Smooth muscle cell (in vitro differentiated cells): ENCODE data around the gene ADORA2A. TPM values are rescaled to one million over a fixed set of nuclear protein-coding genes. Genes with fewer than 3 reads are reported as not detected.

Experiments used
- DNase-seq: peaks from one replicate; lab custom pipeline; 2025; ENCODE audit not compliant: unreplicated experiment; lab: John Stamatoyannopoulos, UW
- H2AFZ ChIP-seq: fragments of 200-600 bp; sonication (generic); 2 replicates; pipeline ENCODE4 v1.6.0; 2016; ENCODE audit warnings: antibody characterized with exemption, low read depth, mild to moderate bottlenecking
- H3F3A ChIP-seq: fragments of 200-600 bp; sonication (generic); 2 replicates; pipeline ENCODE4 v1.6.0; 2017; ENCODE audit warnings: antibody characterized with exemption, low read depth
- H3K27ac ChIP-seq: fragments of 200-600 bp; sonication (generic); 2 replicates; pipeline ENCODE4 v1.5.1; 2016; ENCODE audit warnings: low read depth, mild to moderate bottlenecking
- H3K27me3 ChIP-seq: fragments of 200-600 bp; sonication (generic); 2 replicates; pipeline ENCODE4 v1.6.1; 2016; ENCODE audit warnings: low read depth, mild to moderate bottlenecking
- H3K36me3 ChIP-seq: fragments of 200-600 bp; sonication (generic); 2 replicates; pipeline ENCODE4 v1.5.1; 2016; ENCODE audit warnings: low read depth
- H3K4me1 ChIP-seq: fragments of 200-600 bp; sonication (generic); 2 replicates; pipeline ENCODE4 v1.5.1; 2016; ENCODE audit warnings: low read depth
- H3K4me2 ChIP-seq: fragments of 200-600 bp; sonication (generic); 2 replicates; pipeline ENCODE4 v1.6.0; 2016; ENCODE audit warnings: mild to moderate bottlenecking
- H3K4me3 ChIP-seq: fragments of 200-600 bp; sonication (generic); 2 replicates; pipeline ENCODE4 v1.5.1; 2016; ENCODE audit warnings: mild to moderate bottlenecking
- H3K79me2 ChIP-seq: fragments of 200-600 bp; sonication (generic); 2 replicates; pipeline ENCODE4 v1.6.0; 2016; ENCODE audit warnings: low read depth, mild to moderate bottlenecking
- H3K9ac ChIP-seq: fragments of 200-600 bp; sonication (generic); 2 replicates; pipeline ENCODE4 v1.6.0; 2016; ENCODE audit warnings: low read depth
- H3K9me3 ChIP-seq: fragments of 200-600 bp; sonication (generic); replicated peaks from 2 replicates; pipeline ENCODE4 v1.5.1; 2016; ENCODE audit warnings: low read depth
- H4K20me1 ChIP-seq: fragments of 200-600 bp; sonication (generic); 2 replicates; pipeline ENCODE4 v1.6.0; 2016; ENCODE audit warnings: low read depth
- WGBS: methylation state at CpG from one replicate; pipeline ENCODE4 v1.1.7; 2016; ENCODE audit warnings: low lambda C conversion rate; 5-methylcytosine and 5-hydroxymethylcytosine counted together
- polyA plus RNA-seq: library from polyadenylated mRNA; unstranded; fragments of >200 nt; fragmentation: Nextera tagmentation; extraction: Ambion mirVana; gene quantifications from 2 replicates; pipeline ENCODE4 v1.2.1, GENCODE V29; 2016
- total RNA-seq: library from RNA; depleted of rRNA; stranded (reverse); fragments of >200 nt; gene quantifications from 2 replicates; pipeline ENCODE4 v1.2.3, GENCODE V29; 2014
- TF ChIP-seq, protein P1 (sequence below): fragments of 200-600 bp; sonication (generic); IDR thresholded peaks from 2 replicates; pipeline ENCODE4 v1.5.1; 2017; ENCODE audit warnings: borderline replicate concordance, mild to moderate bottlenecking, antibody characterized with exemption; ENCODE audit not compliant: insufficient read depth, poor library complexity, severe bottlenecking

Gene ADORA2A
- total and polyA plus RNA-seq, 2 experiments from 2014 or later, result 1.6 to 1.8 TPM

- H3K27ac ChIP-seq, result no peak overlapping the region
- H3K4me2 ChIP-seq, result no peak overlapping the region
- TF ChIP-seq, protein P1, sequence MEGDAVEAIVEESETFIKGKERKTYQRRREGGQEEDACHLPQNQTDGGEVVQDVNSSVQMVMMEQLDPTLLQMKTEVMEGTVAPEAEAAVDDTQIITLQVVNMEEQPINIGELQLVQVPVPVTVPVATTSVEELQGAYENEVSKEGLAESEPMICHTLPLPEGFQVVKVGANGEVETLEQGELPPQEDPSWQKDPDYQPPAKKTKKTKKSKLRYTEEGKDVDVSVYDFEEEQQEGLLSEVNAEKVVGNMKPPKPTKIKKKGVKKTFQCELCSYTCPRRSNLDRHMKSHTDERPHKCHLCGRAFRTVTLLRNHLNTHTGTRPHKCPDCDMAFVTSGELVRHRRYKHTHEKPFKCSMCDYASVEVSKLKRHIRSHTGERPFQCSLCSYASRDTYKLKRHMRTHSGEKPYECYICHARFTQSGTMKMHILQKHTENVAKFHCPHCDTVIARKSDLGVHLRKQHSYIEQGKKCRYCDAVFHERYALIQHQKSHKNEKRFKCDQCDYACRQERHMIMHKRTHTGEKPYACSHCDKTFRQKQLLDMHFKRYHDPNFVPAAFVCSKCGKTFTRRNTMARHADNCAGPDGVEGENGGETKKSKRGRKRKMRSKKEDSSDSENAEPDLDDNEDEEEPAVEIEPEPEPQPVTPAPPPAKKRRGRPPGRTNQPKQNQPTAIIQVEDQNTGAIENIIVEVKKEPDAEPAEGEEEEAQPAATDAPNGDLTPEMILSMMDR, result no peak
- no peak overlapping the region for H3K4me3 ChIP-seq
- H3K4me1 ChIP-seq, result no peaks in the 10 kb centered on the region
- H3K9ac ChIP-seq, result no peak overlapping the region
- H3K36me3 ChIP-seq, result no peaks in the 10 kb centered on the region
- no peak overlapping the region for H2AFZ ChIP-seq
- no peaks in the 10 kb centered on the region for H3K27me3 ChIP-seq
- WGBS, result 79% methylated on average over 5 of the region's 5 CpGs
- DNase-seq, result no peak
- no peaks in the 10 kb centered on the region for H4K20me1 ChIP-seq
- H3K9me3 ChIP-seq, result no peaks in the 10 kb centered on the region
- no peaks in the 10 kb centered on the region for H3K79me2 ChIP-seq
- no peaks in the 10 kb centered on the region for H3F3A ChIP-seq
Measured at GRCh38 chr22:24483976-24484545, 56.7 kb downstream of the ADORA2A start.

GRCh38 chr22:24485170-24485569 lies 57.8 kb downstream of the ADORA2A start:
- WGBS, result 94% methylated on average over 4 of the region's 4 CpGs
- H3K36me3 ChIP-seq, result no peaks in the 10 kb centered on the region
- no peak overlapping the region for H2AFZ ChIP-seq
- TF ChIP-seq, protein P1, result no peak
- no peak overlapping the region for H3K4me3 ChIP-seq
- H3K27ac ChIP-seq, result no peak overlapping the region
- no peaks in the 10 kb centered on the region for H3F3A ChIP-seq
- no peak overlapping the region for H3K4me2 ChIP-seq
- H3K9me3 ChIP-seq, result no peaks in the 10 kb centered on the region
- no peaks in the 10 kb centered on the region for H4K20me1 ChIP-seq
- no peaks in the 10 kb centered on the region for H3K27me3 ChIP-seq
- no peaks in the 10 kb centered on the region for H3K4me1 ChIP-seq
- no peak overlapping the region for H3K9ac ChIP-seq
- no peak for DNase-seq
- no peaks in the 10 kb centered on the region for H3K79me2 ChIP-seq

GRCh38 chr22:24485608-24486007 lies 58.2 kb downstream of the ADORA2A start:
- 82% methylated on average over 3 of the region's 3 CpGs for WGBS
- Histone ChIP-seq H3F3A (no peaks in the 10 kb centered on the region), H3K36me3 (no peaks in the 10 kb centered on the region), H3K4me3 (no peak overlapping the region), H3K4me2 (no peak overlapping the region), H2AFZ (no peak overlapping the region), H3K9ac (no peak overlapping the region), H3K27ac (no peak overlapping the region), H3K79me2 (no peaks in the 10 kb centered on the region), H3K27me3 (no peaks in the 10 kb centered on the region), H4K20me1 (no peaks in the 10 kb centered on the region), H3K4me1 (no peaks in the 10 kb centered on the region), H3K9me3 (no peaks in the 10 kb centered on the region)
- no peak for DNase-seq
- TF ChIP-seq, protein P1, result no peak

DNA sequence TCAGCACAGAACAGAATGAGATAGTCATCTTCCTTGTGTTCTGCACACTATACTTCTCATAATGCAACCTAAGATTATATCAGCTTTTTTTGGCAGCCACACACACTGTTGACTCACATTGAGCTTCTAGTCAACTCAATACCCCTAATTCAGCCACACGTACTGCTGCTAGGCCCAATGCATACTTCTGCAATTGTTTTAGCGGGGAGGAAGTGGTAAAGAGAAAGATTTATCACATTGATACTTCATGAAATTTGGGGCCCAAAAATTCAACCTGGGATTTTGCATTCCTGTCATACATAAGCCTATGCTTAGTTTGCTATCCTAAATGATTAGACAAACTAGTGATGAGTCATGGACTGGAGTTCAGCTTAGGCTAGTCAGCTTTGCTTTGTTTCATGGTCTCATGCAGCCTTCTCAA lies 59.1 kb downstream of the ADORA2A start:
- no peak for DNase-seq
- Histone ChIP-seq H4K20me1 (no peaks in the 10 kb centered on the region), H3K4me2 (no peak overlapping the region), H3K4me3 (no peak overlapping the region), H3K9me3 (no peaks in the 10 kb centered on the region), H2AFZ (no peak overlapping the region), H3K79me2 (no peaks in the 10 kb centered on the region), H3K27me3 (no peaks in the 10 kb centered on the region), H3F3A (no peaks in the 10 kb centered on the region), H3K36me3 (no peaks in the 10 kb centered on the region), H3K9ac (no peak overlapping the region), H3K4me1 (no peaks in the 10 kb centered on the region), H3K27ac (no peak overlapping the region)
- TF ChIP-seq, protein P1, result no peak
- WGBS, result 45% methylated on average over 2 of the region's 2 CpGs
